ENCODE data around the gene RAB3IP. TPM values are rescaled to one million over a fixed set of nuclear protein-coding genes. Genes with fewer than 3 reads are reported as not detected.

Gene RAB3IP
- total RNA-seq: 15.7 TPM

- peak; percentile 92 for DNase-seq (ENCODE audit: low spot score)
- peak; percentile 95 for ATAC-seq
- intact Hi-C loops (cut with DNase I): no loop called here
These were observed at the start of gene RAB3IP for GRCh38 chr12:69738351-69739286. Gene RAB3IP (plus strand): TSS chr12:69738860. CDS start chr12:69755409, 16,549 bp downstream.

GRCh38 chr12:69689638-69690037, 49.0 kb upstream of the RAB3IP start:
- DNase-seq (ENCODE audit: low spot score) (no peak), ATAC-seq (no peak)
- intact Hi-C loops (cut with DNase I): no loop called here

GRCh38 chr12:69694123-69694522, 44.5 kb upstream of the RAB3IP start:
- no peak for ATAC-seq
- no peak for DNase-seq (ENCODE audit: low spot score)
- intact Hi-C loops (cut with DNase I): no loop called here

GRCh38 chr12:69698054-69698453, 40.6 kb upstream of the RAB3IP start:
- intact Hi-C loops (cut with DNase I): loop anchor here (5.0 kb wide), 1 partner anchor 949 kb away; no protein-coding TSS in a partner anchor
- ATAC-seq (no peak), DNase-seq (ENCODE audit: low spot score) (no peak)

GRCh38 chr12:69698769-69699540, 39.7 kb upstream of the RAB3IP start, which contains the start of gene BEST3:
Gene BEST3 (minus strand): TSS chr12:69699303. CDS start chr12:69697798, 1,505 bp downstream.
- DNase-seq (ENCODE audit: low spot score) (no peak), ATAC-seq (no peak)
- intact Hi-C loops (cut with DNase I): loop anchor here (5.0 kb wide), 1 partner anchor 948 kb away; no protein-coding TSS in a partner anchor

GRCh38 chr12:69701826-69702225, 36.8 kb upstream of the RAB3IP start:
- ATAC-seq (no peak), DNase-seq (ENCODE audit: low spot score) (no peak)
- intact Hi-C loops (cut with DNase I): no loop called here

GRCh38 chr12:69703146-69703642, 35.5 kb upstream of the RAB3IP start:
- ATAC-seq (no peak), DNase-seq (ENCODE audit: low spot score) (no peak)
- intact Hi-C loops (cut with DNase I): no loop called here

- DNase-seq (ENCODE audit: low spot score) (no peak), ATAC-seq (no peak)
- intact Hi-C loops (cut with DNase I): no loop called here
These were observed 34.3 kb upstream of the RAB3IP start for GRCh38 chr12:69704357-69704756.

GRCh38 chr12:69708649-69709048, 30.0 kb upstream of the RAB3IP start:
- no peak for DNase-seq (ENCODE audit: low spot score)
- ATAC-seq: no peak
- intact Hi-C loops (cut with DNase I): no loop called here

- intact Hi-C loops (cut with DNase I): no loop called here
- ATAC-seq: no peak
- DNase-seq (ENCODE audit: low spot score): no peak
These were observed 25.8 kb upstream of the RAB3IP start for GRCh38 chr12:69712826-69713225.

- intact Hi-C loops (cut with DNase I): no loop called here
- DNase-seq (ENCODE audit: low spot score) (no peak), ATAC-seq (no peak)
These were observed 24.1 kb upstream of the RAB3IP start for GRCh38 chr12:69714542-69714941.

GRCh38 chr12:69719336-69720316, 19.0 kb upstream of the RAB3IP start:
- ATAC-seq (peak; percentile 67), DNase-seq (ENCODE audit: low spot score) (no peak)
- intact Hi-C loops (cut with DNase I): no loop called here

GRCh38 chr12:69720750-69721149, 17.9 kb upstream of the RAB3IP start:
- ATAC-seq (no peak), DNase-seq (ENCODE audit: low spot score) (no peak)
- intact Hi-C loops (cut with DNase I): no loop called here

GRCh38 chr12:69726922-69727321, 11.7 kb upstream of the RAB3IP start:
- intact Hi-C loops (cut with DNase I): no loop called here
- no peak for DNase-seq (ENCODE audit: low spot score)
- no peak for ATAC-seq

- DNase-seq (ENCODE audit: low spot score): no peak
- intact Hi-C loops (cut with DNase I): no loop called here
- no peak for ATAC-seq
These were observed 6.6 kb upstream of the RAB3IP start for GRCh38 chr12:69732088-69732487.

- intact Hi-C loops (cut with DNase I): no loop called here
- no peak for ATAC-seq
- no peak for DNase-seq (ENCODE audit: low spot score)
These were observed 5.0 kb upstream of the RAB3IP start for GRCh38 chr12:69733638-69734037.

GRCh38 chr12:69739287-69740191, 879 bp downstream of the RAB3IP start:
- DNase-seq (ENCODE audit: low spot score) (peak; percentile 62), ATAC-seq (peak; percentile 56)
- intact Hi-C loops (cut with DNase I): no loop called here

- ATAC-seq (no peak), DNase-seq (ENCODE audit: low spot score) (no peak)
- intact Hi-C loops (cut with DNase I): no loop called here
These were observed 5.4 kb downstream of the RAB3IP start for GRCh38 chr12:69744109-69744508.

Data from sciatic nerve (tissue), 2 donors.